GM19099 (cell line): ENCODE measurements around the gene CD58.

Experiments used
- POLR2A ChIP-seq: IDR thresholded peaks from 3 replicates; pipeline ENCODE4 v1.6.1; 2011; ENCODE audit warnings: low read depth; ENCODE audit not compliant: insufficient read length; ENCODE audit errors: extremely low read depth

The CD58 gene

DNA sequence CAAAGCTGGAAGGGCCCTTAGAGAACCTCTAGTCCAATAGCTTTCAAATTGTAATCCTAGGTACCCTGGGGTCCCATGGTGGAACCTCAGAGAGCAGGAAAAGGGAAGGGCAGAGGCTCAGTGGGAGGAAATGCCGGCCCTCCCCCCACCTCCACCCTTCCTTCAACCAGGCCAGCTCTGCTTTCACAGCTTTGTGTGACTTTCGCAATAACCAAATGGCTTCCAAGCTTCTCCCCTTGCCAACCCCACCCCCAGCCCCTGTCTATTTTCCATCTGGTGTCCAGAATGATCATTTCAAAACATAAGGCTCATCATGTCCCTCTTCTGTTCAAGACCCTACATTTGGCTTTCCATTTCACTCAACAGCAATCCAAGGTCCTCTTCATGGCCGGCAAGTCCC lies 74.4 kb downstream of the CD58 start:
- no peak for TF ChIP-seq POLR2A

GRCh38 chr1:116495535-116495934 lies 75.3 kb downstream of the CD58 start:
- no peak for TF ChIP-seq POLR2A

GRCh38 chr1:116494745-116495144 lies 76.1 kb downstream of the CD58 start:
- TF ChIP-seq POLR2A, result no peak

GRCh38 chr1:116494353-116494692 lies 76.5 kb downstream of the CD58 start:
- no peak for TF ChIP-seq POLR2A

DNA sequence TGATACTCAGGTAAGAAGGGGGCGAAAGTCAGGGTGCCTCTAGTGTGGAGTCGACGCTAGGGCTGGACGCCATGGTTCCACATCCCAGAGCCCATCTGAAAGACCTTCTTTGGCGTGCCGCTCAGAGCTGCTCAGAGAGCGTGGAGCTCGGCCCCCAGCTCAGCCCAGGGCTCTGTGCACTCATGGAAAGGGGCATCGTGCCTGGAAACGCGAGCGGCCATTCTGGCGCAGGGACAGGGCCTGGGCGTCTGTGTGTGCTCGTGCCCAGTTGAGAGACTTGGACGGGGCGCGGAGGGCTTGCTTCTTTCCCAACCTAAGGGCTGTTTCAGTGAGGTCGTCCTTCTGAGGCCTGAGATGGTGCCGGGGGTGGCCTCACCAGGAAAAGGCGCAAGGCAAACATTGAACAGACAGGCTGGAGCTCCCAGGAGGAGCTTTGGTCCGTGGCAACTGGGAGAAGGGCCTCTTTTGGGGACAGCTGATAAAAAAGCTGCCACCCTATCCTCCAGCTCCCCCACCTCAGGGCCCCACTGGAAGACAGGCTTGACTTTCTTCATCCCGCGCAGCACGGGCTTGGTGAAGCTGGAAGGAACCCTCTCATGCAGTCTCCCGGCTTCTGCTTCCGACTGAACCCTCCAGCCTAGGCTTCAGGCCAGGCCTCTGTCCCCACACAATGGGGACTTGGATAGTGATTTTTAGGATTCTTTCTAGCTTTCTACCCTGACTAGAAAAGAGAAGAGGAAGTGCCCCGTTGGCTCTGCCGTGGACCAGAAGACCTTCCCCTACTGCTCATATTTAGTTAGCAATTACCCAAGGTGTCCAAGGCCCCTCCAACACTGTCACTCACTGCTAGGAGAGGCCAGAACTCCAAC lies 77.1 kb downstream of the CD58 start:
- TF ChIP-seq POLR2A, result no peak

DNA sequence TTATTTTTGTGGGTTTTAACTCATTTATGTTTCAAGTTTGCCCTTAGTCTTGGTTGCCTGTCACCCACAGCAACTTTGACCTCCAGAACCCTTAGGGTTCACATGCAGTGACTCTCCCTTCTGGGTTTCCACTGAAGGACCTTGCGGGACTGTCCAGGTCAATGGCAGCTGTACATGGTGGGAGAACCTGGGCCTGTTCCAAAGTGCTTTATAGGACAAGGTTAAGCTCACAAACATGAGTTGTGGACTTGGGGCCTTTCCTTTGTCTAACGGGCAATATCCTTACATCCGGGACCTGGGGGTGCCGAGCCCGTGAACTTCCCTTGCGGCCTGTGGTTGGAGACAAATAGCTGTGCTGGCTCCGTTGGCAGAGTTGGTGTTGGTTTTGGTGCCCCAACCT lies 77.8 kb downstream of the CD58 start:
- TF ChIP-seq POLR2A, result no peak

DNA sequence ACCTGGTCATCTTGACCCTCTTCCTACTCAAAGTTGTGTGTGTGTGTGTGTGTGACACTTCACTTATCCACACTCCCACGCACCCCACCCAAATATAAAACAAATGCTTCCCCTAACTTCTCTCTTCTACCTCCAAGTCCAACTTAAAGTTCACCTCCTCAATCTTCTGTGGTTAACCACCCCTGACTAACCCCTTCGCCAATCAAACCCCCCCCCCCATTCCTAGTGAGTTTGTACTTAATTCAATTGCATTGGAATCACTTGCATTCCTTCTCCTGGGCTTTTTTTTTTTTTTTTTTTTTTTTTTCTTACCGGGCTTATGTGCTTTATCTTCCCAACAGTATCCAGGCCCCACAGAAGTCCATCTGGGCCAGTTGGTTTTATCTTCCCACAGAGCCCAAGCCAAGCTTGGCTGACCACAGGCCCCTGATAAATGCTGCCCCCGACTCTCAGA lies 78.4 kb downstream of the CD58 start:
- no peak for TF ChIP-seq POLR2A

DNA sequence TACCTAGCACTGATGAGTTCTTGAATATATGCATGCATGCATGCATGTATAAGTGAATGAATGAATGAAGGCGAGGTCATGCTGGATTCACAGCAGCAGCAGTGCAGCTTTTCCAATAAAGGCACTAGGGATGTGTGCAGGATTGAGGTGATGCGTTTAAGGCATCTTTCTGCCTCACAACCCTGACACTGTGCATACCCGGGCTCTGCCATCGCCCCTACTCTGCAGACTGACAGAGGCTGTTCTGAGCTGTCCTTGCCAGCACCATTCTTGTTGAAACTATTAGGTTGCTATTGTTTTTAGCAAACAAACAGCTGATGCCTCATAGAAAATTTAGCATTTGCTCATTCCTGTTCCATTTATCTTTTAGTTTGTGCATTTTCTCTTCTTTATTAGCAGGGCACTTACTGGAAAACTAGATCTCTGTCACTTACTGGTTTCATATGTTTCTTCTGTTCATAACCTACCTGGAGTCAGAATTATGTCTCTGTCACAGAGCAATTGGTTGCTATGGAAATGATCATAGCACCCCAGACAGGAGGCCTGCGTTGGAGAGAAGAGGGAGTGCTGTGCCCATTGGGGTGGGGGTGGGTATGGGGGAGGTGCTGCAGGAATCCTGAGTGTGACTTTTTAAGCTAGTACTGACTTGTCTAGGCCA lies 79.0 kb downstream of the CD58 start:
- no peak for TF ChIP-seq POLR2A

DNA sequence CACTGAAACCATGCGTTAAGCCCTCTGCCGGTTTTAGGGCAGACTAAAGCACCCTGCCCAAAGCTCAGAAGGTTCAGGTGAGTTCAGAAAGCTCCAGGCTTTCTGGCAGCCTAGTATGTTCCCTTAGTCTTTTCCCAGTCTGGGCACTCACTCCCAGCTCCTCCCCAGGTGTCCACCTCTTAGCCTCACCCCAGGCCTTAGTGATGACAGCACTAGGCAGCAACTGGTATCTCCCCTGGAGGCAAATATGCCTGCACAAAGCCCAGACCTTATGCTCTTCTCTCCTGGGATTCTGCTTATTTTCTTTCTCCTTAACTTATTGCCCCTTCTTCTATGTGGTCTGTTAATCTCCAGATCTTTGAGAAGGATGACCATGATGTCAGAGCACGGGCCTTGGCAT lies 80.2 kb downstream of the CD58 start:
- TF ChIP-seq POLR2A, result no peak

- TF ChIP-seq POLR2A, result no peak
These were observed 81.6 kb downstream of the CD58 start for GRCh38 chr1:116489231-116489697.

DNA sequence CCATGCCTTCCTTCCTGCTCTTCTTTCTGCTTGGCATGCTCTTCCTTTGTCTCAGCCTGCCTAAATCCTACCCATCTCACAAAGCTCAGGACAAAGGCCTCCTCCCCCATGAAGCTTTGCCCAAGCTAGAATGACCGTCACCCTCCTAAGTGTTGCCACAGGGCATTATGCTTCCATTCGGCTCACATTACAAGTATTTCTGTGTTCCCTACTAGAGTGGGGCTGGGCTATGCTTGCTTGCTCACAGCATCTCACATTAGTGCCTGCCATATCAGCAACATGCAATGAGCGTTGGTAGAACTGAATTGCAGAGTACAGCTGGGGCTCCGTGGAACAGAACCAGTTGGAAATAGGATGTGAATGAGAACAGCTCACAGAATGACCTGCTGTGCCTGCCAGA lies 82.8 kb downstream of the CD58 start:
- TF ChIP-seq POLR2A, result no peak

DNA sequence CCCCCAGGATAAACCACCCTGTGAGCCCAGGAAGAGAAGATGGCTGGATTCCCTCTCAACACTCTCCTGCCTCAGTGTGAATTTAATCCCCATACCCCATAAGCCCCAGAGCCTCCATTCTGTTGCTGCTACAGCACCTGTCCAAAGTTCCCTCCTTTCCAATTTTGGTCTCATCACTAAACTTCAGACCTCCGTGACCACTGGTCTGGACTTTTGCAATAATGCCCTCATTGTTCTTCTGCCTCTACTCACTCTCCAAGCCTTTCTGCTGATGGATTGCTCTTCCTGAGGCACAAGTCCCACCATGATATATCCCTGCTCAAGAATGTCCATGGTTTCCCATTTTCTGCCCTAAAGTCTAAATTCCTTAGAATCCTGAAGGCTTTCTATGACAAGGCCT lies 83.2 kb downstream of the CD58 start:
- TF ChIP-seq POLR2A, result no peak

DNA sequence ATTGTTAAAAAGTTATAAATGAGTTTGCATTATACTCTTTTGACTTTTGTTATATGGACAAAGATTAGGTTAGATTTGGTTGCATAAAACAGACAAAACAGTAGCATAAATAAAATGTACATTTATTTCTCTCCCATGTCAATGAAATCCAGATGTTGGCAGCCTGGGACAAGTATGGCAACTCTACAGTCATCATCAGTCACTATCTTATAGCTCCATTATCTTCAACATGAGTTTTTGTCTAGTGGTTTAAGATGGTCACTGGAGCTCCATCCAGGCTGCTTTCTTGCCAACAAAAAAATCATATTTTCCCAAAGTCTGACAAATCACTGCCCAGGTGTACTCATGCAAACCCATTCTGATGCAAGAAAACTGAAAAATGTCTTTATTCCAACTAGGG lies 83.8 kb downstream of the CD58 start:
- TF ChIP-seq POLR2A, result no peak

DNA sequence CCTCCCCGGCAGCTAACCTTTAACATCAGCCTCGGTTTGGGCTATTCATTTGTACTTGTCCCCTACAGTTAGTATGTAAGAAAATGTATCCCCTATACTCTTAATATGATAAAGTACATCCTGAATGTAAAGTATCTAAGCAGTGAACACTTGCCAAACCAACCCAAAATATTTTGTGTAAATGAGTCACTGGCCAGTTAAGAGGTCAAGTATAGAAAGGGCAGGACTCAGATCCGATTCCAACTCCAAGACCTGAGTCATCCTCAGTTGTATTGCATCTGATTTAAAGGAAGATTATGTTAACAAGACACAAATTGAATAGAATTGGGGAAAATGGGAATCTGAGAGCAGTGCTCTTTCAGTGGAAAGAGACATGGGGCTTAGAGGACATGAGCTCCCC lies 84.4 kb downstream of the CD58 start:
- TF ChIP-seq POLR2A, result no peak

- TF ChIP-seq POLR2A, result no peak
These were observed 84.8 kb downstream of the CD58 start for GRCh38 chr1:116485976-116486375.

DNA sequence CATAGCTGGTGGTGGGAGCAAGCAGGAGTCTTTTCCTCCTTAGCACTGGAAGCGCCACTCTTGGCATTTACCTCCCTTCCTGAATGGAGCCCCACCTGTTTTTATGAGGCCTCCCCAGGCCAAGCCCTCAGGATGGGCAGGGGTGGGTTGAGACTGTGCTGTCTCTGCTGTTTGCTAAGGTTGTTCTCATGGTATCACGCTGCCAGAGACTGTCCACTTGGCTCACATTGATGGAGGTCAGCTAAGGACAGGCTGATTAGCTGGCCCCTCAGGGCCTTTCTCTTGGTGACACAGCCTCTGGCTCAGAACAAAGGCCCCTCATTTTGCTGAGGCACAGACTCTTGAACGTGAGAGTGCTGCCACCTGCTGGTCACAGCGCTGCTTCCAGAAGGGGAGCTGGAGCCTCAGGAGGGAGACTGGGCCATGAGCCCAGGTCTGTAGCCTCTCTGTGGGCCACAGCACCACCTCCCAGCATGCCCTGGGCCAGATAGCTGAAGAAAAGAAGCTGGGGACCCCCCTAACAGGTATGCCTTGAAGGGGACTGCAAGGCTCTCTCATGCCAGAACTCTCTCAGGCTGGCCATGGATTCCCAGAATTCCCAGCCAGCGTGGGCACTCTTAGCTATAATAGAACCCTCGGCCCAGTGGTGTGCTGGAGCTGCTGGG lies 85.6 kb downstream of the CD58 start:
- no peak for TF ChIP-seq POLR2A
